ENCODE data around the gene NHEJ1.

DNA sequence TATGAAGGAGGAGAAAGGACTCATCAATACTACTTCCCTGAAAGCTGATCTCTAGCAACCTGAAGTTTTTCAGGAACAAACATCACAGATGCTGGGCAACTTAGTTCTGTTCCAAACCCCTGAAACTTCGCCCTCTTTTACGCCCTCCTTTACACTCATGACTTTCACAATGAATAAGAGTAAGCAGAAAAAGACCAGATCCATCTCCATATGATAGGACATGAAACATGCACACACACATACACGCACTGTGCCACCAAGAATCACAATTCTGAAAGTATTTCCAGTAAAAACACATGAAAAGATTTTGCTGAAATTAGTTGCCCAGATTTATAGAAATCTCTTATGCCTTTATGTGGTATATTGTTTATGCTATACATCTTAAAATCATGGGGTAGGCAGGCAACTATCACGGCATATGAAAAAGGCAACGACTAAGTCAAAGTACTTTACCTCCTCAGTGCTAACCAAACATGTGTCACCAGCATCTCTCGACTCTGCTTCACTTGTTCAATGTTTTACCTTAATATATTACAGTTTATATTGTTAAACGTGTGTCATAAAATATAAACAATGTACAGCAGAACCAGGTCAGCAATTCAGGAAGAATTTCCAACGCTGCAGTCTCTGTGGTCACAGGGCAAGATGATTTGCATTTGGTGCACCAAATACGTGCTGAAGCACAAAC, 47.8 kb downstream of the NHEJ1 start:
- TF ChIP-seq, protein P1, sequence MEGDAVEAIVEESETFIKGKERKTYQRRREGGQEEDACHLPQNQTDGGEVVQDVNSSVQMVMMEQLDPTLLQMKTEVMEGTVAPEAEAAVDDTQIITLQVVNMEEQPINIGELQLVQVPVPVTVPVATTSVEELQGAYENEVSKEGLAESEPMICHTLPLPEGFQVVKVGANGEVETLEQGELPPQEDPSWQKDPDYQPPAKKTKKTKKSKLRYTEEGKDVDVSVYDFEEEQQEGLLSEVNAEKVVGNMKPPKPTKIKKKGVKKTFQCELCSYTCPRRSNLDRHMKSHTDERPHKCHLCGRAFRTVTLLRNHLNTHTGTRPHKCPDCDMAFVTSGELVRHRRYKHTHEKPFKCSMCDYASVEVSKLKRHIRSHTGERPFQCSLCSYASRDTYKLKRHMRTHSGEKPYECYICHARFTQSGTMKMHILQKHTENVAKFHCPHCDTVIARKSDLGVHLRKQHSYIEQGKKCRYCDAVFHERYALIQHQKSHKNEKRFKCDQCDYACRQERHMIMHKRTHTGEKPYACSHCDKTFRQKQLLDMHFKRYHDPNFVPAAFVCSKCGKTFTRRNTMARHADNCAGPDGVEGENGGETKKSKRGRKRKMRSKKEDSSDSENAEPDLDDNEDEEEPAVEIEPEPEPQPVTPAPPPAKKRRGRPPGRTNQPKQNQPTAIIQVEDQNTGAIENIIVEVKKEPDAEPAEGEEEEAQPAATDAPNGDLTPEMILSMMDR (optimal IDR thresholded peaks at IDR 0.05 in 1 of 3, IDR thresholded peaks at IDR 0.05 in 1 of 3, conservative IDR thresholded peaks at IDR 0.05 in 1 of 3; ENCODE audit: extremely low read depth in 1 of 3, insufficient read depth in 2 of 3, low read length in 3 of 3) = no peak
- no peak for TF ChIP-seq EZH2 (IDR thresholded peaks at IDR 0.05; ENCODE audit: low read length)
